Activated CD4-positive, CD25-positive, alpha-beta regulatory T cell treated with anti-CD3 and anti-CD28 coated beads, Interleukin-2, amount 50 U/mL, for 24 hours (primary cell): ENCODE data around the gene RARG.

Experiments used
- ATAC-seq, 2 donors: fragments of 150-1000 bp; cut with Tn5 transposase; one replicate each; pipeline ENCODE4 v1.10.0; 2021; ENCODE audit warnings: mild to moderate bottlenecking in 1 of 2, moderate library complexity in 1 of 2

RARG gene

GRCh38 chr12:53244337-53244736, 12.3 kb upstream of the RARG start:
- no peak for ATAC-seq

GRCh38 chr12:53241623-53242412, 9.8 kb upstream of the RARG start:
- ATAC-seq = no peak

GRCh38 chr12:53239643-53240258, 7.7 kb upstream of the RARG start:
- ATAC-seq = no peak

GRCh38 chr12:53236443-53237111, 4.6 kb upstream of the RARG start:
- ATAC-seq = peak in 1 of 2 donors; percentile 13

GRCh38 chr12:53235742-53236442, 3.9 kb upstream of the RARG start:
- ATAC-seq = no peak

- no peak for ATAC-seq
Measured at GRCh38 chr12:53235164-53235563, 3.2 kb upstream of the RARG start.

- no peak for ATAC-seq
Measured at GRCh38 chr12:53234271-53234914, 2.4 kb upstream of the RARG start.

GRCh38 chr12:53233671-53234121, 1.7 kb upstream of the RARG start:
- no peak for ATAC-seq

GRCh38 chr12:53232646-53233461, 845 bp upstream of the RARG start:
- peak; percentile 22 to 33 for ATAC-seq

GRCh38 chr12:53231671-53231920, 413 bp downstream of the RARG start:
- no peak for ATAC-seq

- no peak for ATAC-seq
Measured at GRCh38 chr12:53230108-53230845, 1.7 kb downstream of the RARG start.

- ATAC-seq = no peak
Measured at GRCh38 chr12:53229454-53229853, 2.6 kb downstream of the RARG start.

GRCh38 chr12:53227836-53228235, 4.2 kb downstream of the RARG start:
- no peak for ATAC-seq

- no peak for ATAC-seq
Measured at GRCh38 chr12:53227341-53227740, 4.7 kb downstream of the RARG start.

GRCh38 chr12:53226815-53227214, 5.2 kb downstream of the RARG start:
- ATAC-seq = no peak

GRCh38 chr12:53225635-53226424, 6.2 kb downstream of the RARG start:
- no peak for ATAC-seq

GRCh38 chr12:53224897-53225634, 6.9 kb downstream of the RARG start:
- no peak for ATAC-seq

GRCh38 chr12:53224061-53224896, 7.7 kb downstream of the RARG start:
- ATAC-seq = no peak
